CD4-positive, alpha-beta T cell treated with Interleukin-6 at 100 ng/mL for 8 hours (primary cell): ENCODE data around the gene ATP11A.

ENCODE experiments used
- DNase-seq: peaks from one replicate; pipeline ENCODE4 v3.0.0-alpha.2; 2020; ENCODE audit warnings: mixed read lengths, low spot score

The ATP11A gene

GRCh38 chr13:112689303-112690245, at the start of gene ATP11A:
ATP11A (plus strand) TSS chr13:112690038; CDS start chr13:112690417, 379 bp downstream.
- peak; percentile 80 for DNase-seq

- no peak for DNase-seq
Observed at GRCh38 chr13:112641456-112642089, 48.3 kb upstream of the ATP11A start.

GRCh38 chr13:112642090-112642460, 47.8 kb upstream of the ATP11A start:
- DNase-seq, result no peak

GRCh38 chr13:112643759-112644459, 45.9 kb upstream of the ATP11A start:
- no peak for DNase-seq

- DNase-seq, result no peak
Observed at GRCh38 chr13:112645327-112645914, 44.4 kb upstream of the ATP11A start.

GRCh38 chr13:112647256-112647655, 42.6 kb upstream of the ATP11A start:
- DNase-seq, result no peak

- DNase-seq, result no peak
Observed at GRCh38 chr13:112648101-112648500, 41.7 kb upstream of the ATP11A start.

GRCh38 chr13:112648966-112649690, 40.7 kb upstream of the ATP11A start:
- DNase-seq, result no peak

GRCh38 chr13:112651311-112651710, 38.5 kb upstream of the ATP11A start:
- DNase-seq, result no peak

GRCh38 chr13:112651750-112652511, 37.9 kb upstream of the ATP11A start:
- no peak for DNase-seq

GRCh38 chr13:112652512-112653070, 37.2 kb upstream of the ATP11A start:
- DNase-seq, result no peak

- no peak for DNase-seq
Observed at GRCh38 chr13:112653071-112653470, 36.8 kb upstream of the ATP11A start.

- DNase-seq, result no peak
Observed at GRCh38 chr13:112655913-112656312, 33.9 kb upstream of the ATP11A start.

- DNase-seq, result no peak
Observed at GRCh38 chr13:112657850-112658445, 31.9 kb upstream of the ATP11A start.

GRCh38 chr13:112658808-112659207, 31.0 kb upstream of the ATP11A start:
- no peak for DNase-seq

- no peak for DNase-seq
Observed at GRCh38 chr13:112661291-112661690, 28.5 kb upstream of the ATP11A start.

GRCh38 chr13:112664501-112665203, 25.2 kb upstream of the ATP11A start:
- no peak for DNase-seq

- DNase-seq, result no peak
Observed at GRCh38 chr13:112668924-112669323, 20.9 kb upstream of the ATP11A start.

- DNase-seq, result no peak
Observed at GRCh38 chr13:112669881-112670499, 19.8 kb upstream of the ATP11A start.
